ENCODE results near the gene ACAT2. TPM values are rescaled to one million over a fixed set of nuclear protein-coding genes. Genes with fewer than 3 reads are reported as not detected.
A peak's percentile ranks its signal among the peaks of the same experiment; 100 is the strongest.

ACAT2 gene
- polyA plus RNA-seq, 3 donors, result 3.6 to 24.4 (median 19.5) TPM

GRCh38 chr6:159828074-159828473 is 66.2 kb downstream of the ACAT2 start:
- H3K4me2 ChIP-seq (replicated peaks; ENCODE audit: extremely low read depth, low read length, poor library complexity, severe bottlenecking), result no peak overlapping the region
- Mint-ChIP-seq H3K9me3 (peaks cover 0 to 7% (median 2%) of the 10 kb centered on the region in 7 donors), H3K36me3 (no peaks in the 10 kb centered on the region), H3K27ac (peak overlapping the region in 2 of 7 donors; percentile 30 to 32), H3K27me3 (ENCODE audit: low read depth in 3 of 3) (peaks cover 1 to 4% (median 4%) of the 10 kb centered on the region in 3 donors), H3K4me3 (no peak overlapping the region), H3K4me1 (peaks cover 30% of the 10 kb centered on the region)
- no peak overlapping the region for H2AFZ ChIP-seq (ENCODE audit: insufficient read depth, low read depth, low read length, poor library complexity, severe bottlenecking)
- no peak overlapping the region for H3K4me3 ChIP-seq (replicated peaks in 1 of 3; ENCODE audit: low read depth in 2 of 3, low read length in 3 of 3)
- no peaks in the 10 kb centered on the region for H3K27me3 ChIP-seq (ENCODE audit: control insufficient read depth in 2 of 2, insufficient read depth in 2 of 2, low read length in 2 of 2)
- no peak for DNase-seq
- intact Hi-C loops (cut with micrococcal nuclease), result no loop called here
- TF ChIP-seq, protein P1, sequence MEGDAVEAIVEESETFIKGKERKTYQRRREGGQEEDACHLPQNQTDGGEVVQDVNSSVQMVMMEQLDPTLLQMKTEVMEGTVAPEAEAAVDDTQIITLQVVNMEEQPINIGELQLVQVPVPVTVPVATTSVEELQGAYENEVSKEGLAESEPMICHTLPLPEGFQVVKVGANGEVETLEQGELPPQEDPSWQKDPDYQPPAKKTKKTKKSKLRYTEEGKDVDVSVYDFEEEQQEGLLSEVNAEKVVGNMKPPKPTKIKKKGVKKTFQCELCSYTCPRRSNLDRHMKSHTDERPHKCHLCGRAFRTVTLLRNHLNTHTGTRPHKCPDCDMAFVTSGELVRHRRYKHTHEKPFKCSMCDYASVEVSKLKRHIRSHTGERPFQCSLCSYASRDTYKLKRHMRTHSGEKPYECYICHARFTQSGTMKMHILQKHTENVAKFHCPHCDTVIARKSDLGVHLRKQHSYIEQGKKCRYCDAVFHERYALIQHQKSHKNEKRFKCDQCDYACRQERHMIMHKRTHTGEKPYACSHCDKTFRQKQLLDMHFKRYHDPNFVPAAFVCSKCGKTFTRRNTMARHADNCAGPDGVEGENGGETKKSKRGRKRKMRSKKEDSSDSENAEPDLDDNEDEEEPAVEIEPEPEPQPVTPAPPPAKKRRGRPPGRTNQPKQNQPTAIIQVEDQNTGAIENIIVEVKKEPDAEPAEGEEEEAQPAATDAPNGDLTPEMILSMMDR (IDR thresholded peaks at IDR 0.05), result no peak
- H3K79me2 ChIP-seq (ENCODE audit: insufficient read depth, low read length), result no peaks in the 10 kb centered on the region
- no peaks in the 10 kb centered on the region for H3K36me3 ChIP-seq (replicated peaks in 1 of 2; ENCODE audit: control insufficient read depth in 1 of 2, insufficient read depth in 2 of 2, low read length in 2 of 2)
- no peaks in the 10 kb centered on the region for H3K9me3 ChIP-seq (replicated peaks in 1 of 2; ENCODE audit: control insufficient read depth in 1 of 2, insufficient read depth in 1 of 2, low read length in 2 of 2)
- peaks cover 28 to 32% of the 10 kb centered on the region in 2 donors for H3K4me1 ChIP-seq (ENCODE audit: control insufficient read depth in 1 of 2, insufficient read depth in 2 of 2, low read length in 2 of 2)
- H4K20me1 ChIP-seq (ENCODE audit: insufficient read depth, low read length), result no peaks in the 10 kb centered on the region
- WGBS (ENCODE audit: insufficient coverage), result 39% methylated on average over 2 of the region's 7 CpGs
- no peak overlapping the region for H3K9ac ChIP-seq (ENCODE audit: insufficient read depth, low read length, poor library complexity, severe bottlenecking)
- no peak overlapping the region for H3K27ac ChIP-seq (ENCODE audit: low read depth in 1 of 2, low read length in 2 of 2)

Small RNAs within 50 kb of the gene (small RNA-seq; reads per million reads assigned to genes)
- gene RNU4ATAC18P (ENCODE audit: insufficient read length, low read depth), result not detected
- gene SNORA20 (ENCODE audit: insufficient read length, low read depth), result 9,551 reads per million, percentile 100 among the genes with 10 or more reads in this experiment
- gene SNORA29 (ENCODE audit: insufficient read length, low read depth), result not detected

Other genes starting within 250 kb of the ACAT2 start
- 100 to 1,000 TPM; 447 to 746 (median 569) TPM for gene SOD2, start 68.8 kb upstream of the ACAT2 start, polyA plus RNA-seq
- gene WTAP, start 34.5 kb upstream of the ACAT2 start, polyA plus RNA-seq, result 10 to 100 TPM; 50.8 to 95.9 (median 94.7) TPM
- 10 to 100 TPM; 44.5 to 79.5 (median 69.3) TPM for gene TCP1, start 27.6 kb downstream of the ACAT2 start, polyA plus RNA-seq
- gene MRPL18, start 28.4 kb downstream of the ACAT2 start, polyA plus RNA-seq, result 10 to 100 TPM; 28.5 to 88.2 (median 74.1) TPM
- under 1 TPM in 1 of 3 donors, not detected in 2; 0.56 TPM for gene PNLDC1, start 38.2 kb downstream of the ACAT2 start, polyA plus RNA-seq
- gene MAS1, start 128.9 kb downstream of the ACAT2 start, polyA plus RNA-seq, result not detected
- 10 to 100 TPM in 1 of 3 donors, 1 to 10 TPM in 2; 6.9 to 44.8 (median 8.2) TPM for gene IGF2R, start 207.0 kb downstream of the ACAT2 start, polyA plus RNA-seq